GM12865 (cell line): ENCODE measurements around the gene IRF4.

ENCODE experiments used
- DNase-seq: peaks from one replicate; pipeline ENCODE4 v3.0.0; 2010; ENCODE audit warnings: low read depth
- H3K4me3 ChIP-seq: 2 replicates; pipeline ENCODE4 v1.5.1; 2011; ENCODE audit warnings: mild to moderate bottlenecking, low read depth, low read length, control low read depth
- CTCF ChIP-seq: IDR thresholded peaks from 2 replicates; pipeline ENCODE4 v1.5.1; 2011; ENCODE audit warnings: low read length, control low read depth, low read depth, inconsistent platforms; ENCODE audit not compliant: insufficient read depth; ENCODE audit errors: missing control alignments

The IRF4 gene

GRCh38 chr6:403659-404655 is 12.4 kb downstream of the IRF4 start:
- no peak for TF ChIP-seq CTCF
- peak; percentile 64 for DNase-seq
- H3K4me3 ChIP-seq, result no peak overlapping the region

DNA sequence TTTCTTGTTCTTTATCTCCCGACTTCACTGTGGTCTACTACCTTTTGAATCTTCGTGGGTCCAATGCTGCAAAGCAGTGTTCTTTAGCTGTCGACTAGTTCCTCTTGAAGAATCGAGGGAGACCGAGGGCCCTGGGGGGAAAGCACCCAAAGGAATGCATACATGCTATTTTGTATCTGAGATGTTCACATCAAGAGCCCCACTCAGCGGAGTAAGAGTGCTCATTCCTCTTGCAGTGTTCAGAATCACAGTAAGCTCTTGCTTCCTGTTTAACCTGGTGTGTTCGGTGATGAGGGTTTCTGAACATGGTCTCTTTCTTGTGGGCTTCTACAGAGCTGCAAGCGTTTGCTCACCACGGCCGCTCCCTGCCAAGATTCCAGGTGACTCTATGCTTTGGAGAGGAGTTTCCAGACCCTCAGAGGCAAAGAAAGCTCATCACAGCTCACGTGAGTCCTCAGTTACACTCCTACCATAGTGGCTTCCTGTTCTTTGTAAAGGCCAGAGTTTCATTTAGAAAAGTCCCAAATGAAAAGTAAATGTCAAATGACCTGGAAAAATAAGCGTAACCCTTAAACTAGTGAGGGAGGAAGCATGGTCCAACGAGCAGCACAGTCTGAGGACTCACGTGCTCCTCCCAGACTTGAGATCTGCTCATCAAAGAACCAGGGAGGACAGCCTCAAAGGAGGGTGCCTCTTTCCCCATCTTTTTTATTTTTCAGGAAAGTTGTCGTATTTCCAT is 13.3 kb downstream of the IRF4 start:
- no peak overlapping the region for H3K4me3 ChIP-seq
- DNase-seq, result peak; percentile 55
- no peak for TF ChIP-seq CTCF

DNA sequence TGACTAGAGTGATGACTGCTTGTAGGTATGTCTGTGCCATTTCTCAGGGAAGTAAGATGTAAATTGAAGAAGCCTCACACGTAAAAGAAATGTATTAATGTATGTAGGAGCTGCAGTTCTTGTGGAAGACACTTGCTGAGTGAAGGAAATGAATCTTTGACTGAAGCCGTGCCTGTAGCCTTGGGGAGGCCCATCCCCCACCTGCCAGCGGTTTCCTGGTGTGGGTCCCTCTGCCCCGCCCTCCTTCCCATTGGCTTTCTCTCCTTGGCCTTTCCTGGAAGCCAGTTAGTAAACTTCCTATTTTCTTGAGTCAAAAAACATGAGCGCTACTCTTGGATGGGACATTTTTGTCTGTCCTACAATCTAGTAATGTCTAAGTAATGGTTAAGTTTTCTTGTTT is 16.6 kb downstream of the IRF4 start:
- DNase-seq, result peak; percentile 21
- TF ChIP-seq CTCF, result no peak
- H3K4me3 ChIP-seq, result no peak overlapping the region

DNA sequence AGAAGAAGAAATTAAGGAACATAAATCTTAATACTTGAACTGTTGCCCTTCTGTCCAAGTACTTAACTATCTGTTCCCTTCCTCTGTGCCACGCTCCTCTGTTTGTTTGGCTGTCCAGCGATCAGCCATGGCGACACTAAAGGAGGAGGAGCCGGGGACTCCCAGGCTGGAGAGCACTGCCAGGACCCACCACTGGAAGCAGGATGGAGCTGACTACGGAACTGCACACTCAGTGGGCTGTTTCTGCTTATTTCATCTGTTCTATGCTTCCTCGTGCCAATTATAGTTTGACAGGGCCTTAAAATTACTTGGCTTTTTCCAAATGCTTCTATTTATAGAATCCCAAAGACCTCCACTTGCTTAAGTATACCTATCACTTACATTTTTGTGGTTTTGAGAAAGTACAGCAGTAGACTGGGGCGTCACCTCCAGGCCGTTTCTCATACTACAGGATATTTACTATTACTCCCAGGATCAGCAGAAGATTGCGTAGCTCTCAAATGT is 17.1 kb downstream of the IRF4 start:
- TF ChIP-seq CTCF, result no peak
- H3K4me3 ChIP-seq, result no peak overlapping the region
- DNase-seq, result peak; percentile 46

GRCh38 chr6:409370-409972 is 17.9 kb downstream of the IRF4 start:
- peak; percentile 38 for DNase-seq
- no peak overlapping the region for H3K4me3 ChIP-seq
- no peak for TF ChIP-seq CTCF

- TF ChIP-seq CTCF, result no peak
- H3K4me3 ChIP-seq, result no peak overlapping the region
- DNase-seq, result peak; percentile 50
Observed at GRCh38 chr6:410555-411395, 19.2 kb downstream of the IRF4 start.
